Measurements from ENCODE around the gene PPP1R37.

The PPP1R37 gene

GRCh38 chr19:45117671-45118070 lies 24.7 kb downstream of the PPP1R37 start:
- TF ChIP-seq POLR2AphosphoS5 (IDR thresholded peaks at IDR 0.05; ENCODE audit: low read depth, low read length) (no peak), SIN3A (IDR thresholded peaks at IDR 0.05; ENCODE audit: borderline replicate concordance, insufficient read depth, low read length) (no peak), TAF1 (IDR thresholded peaks at IDR 0.05; ENCODE audit: borderline replicate concordance, insufficient read depth, low read length) (no peak), FOXP2 (optimal IDR thresholded peaks at IDR 0.05; ENCODE audit: borderline replicate concordance, extremely low read depth, extremely low read length, insufficient read depth) (no peak), REST (IDR thresholded peaks at IDR 0.05; ENCODE audit: insufficient read depth in 1 of 2, low read depth in 2 of 2, low read length in 2 of 2) (no peak)

- TF ChIP-seq TAF1 (IDR thresholded peaks at IDR 0.05; ENCODE audit: borderline replicate concordance, insufficient read depth, low read length) (no peak), REST (IDR thresholded peaks at IDR 0.05; ENCODE audit: insufficient read depth in 1 of 2, low read depth in 2 of 2, low read length in 2 of 2) (no peak), POLR2AphosphoS5 (IDR thresholded peaks at IDR 0.05; ENCODE audit: low read depth, low read length) (no peak)
Observed at GRCh38 chr19:45118106-45118505, 25.1 kb downstream of the PPP1R37 start.

GRCh38 chr19:45119582-45119981 lies 26.6 kb downstream of the PPP1R37 start:
- TF ChIP-seq FOXP2 (optimal IDR thresholded peaks at IDR 0.05; ENCODE audit: borderline replicate concordance, extremely low read depth, extremely low read length, insufficient read depth) (no peak), TAF1 (IDR thresholded peaks at IDR 0.05; ENCODE audit: borderline replicate concordance, insufficient read depth, low read length) (no peak), SIN3A (IDR thresholded peaks at IDR 0.05; ENCODE audit: borderline replicate concordance, insufficient read depth, low read length) (no peak)

- no peak for TF ChIP-seq SIN3A (IDR thresholded peaks at IDR 0.05; ENCODE audit: borderline replicate concordance, insufficient read depth, low read length)
- no peak for TF ChIP-seq POLR2AphosphoS5 (IDR thresholded peaks at IDR 0.05; ENCODE audit: low read depth, low read length)
- no peak for TF ChIP-seq REST (IDR thresholded peaks at IDR 0.05; ENCODE audit: insufficient read depth in 1 of 2, low read depth in 2 of 2, low read length in 2 of 2)
- no peak for TF ChIP-seq TAF1 (IDR thresholded peaks at IDR 0.05; ENCODE audit: borderline replicate concordance, insufficient read depth, low read length)
Observed at GRCh38 chr19:45121827-45122345, 28.9 kb downstream of the PPP1R37 start.

GRCh38 chr19:45122832-45123231 lies 29.9 kb downstream of the PPP1R37 start:
- TF ChIP-seq SIN3A (IDR thresholded peaks at IDR 0.05; ENCODE audit: borderline replicate concordance, insufficient read depth, low read length) (no peak), FOXP2 (optimal IDR thresholded peaks at IDR 0.05; ENCODE audit: borderline replicate concordance, extremely low read depth, extremely low read length, insufficient read depth) (no peak), REST (IDR thresholded peaks at IDR 0.05; ENCODE audit: insufficient read depth in 1 of 2, low read depth in 2 of 2, low read length in 2 of 2) (no peak), POLR2AphosphoS5 (IDR thresholded peaks at IDR 0.05; ENCODE audit: low read depth, low read length) (no peak), TAF1 (IDR thresholded peaks at IDR 0.05; ENCODE audit: borderline replicate concordance, insufficient read depth, low read length) (no peak)
